ENCODE data around the gene CCDC178.
"Not testable (repeated sequence)": the region's sequence is repeated elsewhere in the genome, so short reads cannot be mapped to it uniquely, and the experiment has no call there.

Gene CCDC178

GRCh38 chr18:33440060-33441043, at the start of gene CCDC178:
CCDC178 (minus strand) TSS chr18:33440721; CDS start chr18:33412088, 28,633 bp downstream.
- no peak for DNase-seq

DNA sequence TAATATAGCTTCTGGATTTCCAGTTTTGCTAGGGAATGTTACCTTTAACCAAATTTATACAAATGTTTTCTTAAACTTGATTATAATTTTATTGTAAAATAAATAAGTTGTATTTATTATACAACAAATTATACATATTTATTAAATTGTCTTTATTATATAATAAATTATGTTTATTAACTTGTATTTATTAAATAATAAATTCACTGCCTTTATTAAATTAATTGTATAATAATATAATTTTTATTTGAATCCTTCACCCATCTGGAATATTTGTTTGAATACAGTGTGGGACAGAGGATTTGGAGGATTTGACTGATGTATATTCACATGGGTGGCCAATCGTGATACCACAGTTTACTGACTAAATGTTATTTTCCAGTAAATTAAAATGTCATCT, 43.4 kb upstream of the CCDC178 start:
- DNase-seq: no peak

DNA sequence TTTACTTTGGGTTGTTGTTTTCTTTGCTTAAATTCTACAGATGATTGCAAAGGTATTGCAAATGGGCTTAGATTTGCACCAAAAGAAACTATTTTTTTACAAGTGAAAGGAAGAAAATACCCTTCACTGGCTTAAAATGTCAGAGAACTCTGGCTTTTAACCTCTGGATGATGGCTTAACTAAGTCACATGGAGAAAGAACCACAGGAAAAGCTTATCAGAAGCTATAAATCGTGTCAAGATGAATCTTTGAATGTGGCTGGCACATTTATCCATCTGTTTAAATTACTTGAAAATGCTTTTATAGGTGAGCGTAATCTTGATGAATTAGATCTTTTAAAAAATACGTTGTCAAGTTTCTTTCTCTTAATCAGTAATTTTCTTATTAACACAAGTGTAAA, 32.0 kb upstream of the CCDC178 start:
- DNase-seq: no peak

DNA sequence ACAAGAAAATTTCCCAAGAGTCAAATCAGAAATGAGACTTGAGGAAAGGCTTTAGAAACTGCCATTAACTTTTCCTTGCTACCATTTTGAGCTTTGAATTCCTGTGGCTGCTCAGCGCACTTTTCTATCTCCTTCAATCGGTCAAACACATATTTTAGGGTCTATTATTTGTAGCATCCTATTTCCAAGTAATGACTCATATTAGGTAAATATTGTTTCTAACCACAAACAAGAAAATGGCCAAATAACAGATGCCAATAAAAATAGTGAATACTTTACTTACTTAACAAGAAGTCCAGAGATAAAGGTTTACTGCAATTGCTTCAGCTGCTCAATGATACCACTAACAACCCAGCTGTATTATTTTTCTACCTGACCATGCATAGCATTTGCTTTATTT, 29.7 kb upstream of the CCDC178 start:
- no peak for DNase-seq

DNA sequence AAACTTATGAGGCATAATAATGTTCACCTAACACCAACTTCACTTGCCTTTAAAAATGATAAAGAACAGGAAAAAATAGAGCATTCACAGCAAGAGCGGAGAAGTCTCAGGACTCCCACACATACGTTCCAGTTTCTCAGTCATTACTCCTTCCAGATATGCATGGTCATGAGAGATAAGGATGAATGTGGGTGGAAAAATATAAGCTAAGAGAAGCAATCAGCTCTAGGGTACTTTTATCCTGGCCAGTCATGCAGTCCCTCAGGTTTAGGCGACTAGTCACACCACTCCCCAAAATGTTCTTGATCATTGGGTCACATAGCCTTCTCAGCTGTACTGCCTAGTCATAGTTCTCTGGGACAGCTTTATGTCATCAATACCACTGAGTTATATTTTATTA, 29.2 kb upstream of the CCDC178 start:
- DNase-seq: no peak

DNA sequence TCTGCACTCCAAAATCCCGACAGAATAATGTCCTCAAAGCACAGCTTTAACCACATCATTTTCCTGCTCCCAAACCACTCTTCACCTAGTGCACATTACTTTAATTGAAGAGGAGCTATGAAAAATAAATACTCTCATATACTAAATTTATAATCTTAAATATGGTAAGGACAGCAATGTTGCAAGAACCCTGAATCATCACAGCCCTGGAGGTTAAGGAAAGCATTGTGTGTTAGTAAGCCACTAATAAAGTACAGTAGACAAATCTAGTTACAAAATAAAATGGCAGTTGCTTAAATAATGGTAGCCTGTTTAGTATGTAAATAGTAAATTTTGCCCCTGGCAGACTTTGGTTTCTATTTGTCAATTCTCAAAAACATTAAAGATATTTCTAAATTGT, 27.0 kb upstream of the CCDC178 start:
- DNase-seq: no peak

DNA sequence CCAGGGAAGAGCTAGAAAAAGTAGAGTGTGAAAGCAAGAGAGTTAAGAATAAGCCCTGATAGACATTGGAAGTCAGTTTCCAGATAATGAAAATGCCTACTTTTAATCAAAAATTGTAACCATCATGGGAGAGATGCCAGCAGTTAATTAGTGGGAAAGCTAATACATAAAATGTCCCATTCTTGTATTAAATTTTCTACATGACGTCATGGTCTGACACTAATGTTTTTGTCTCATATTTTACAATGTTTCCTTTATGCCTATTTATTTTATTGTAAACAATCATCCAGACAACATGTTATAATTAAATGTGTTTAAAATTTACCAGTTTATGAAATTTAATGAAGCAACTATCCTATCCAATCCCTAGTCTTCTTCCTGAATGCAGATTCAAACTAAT, 26.3 kb upstream of the CCDC178 start:
- no peak for DNase-seq

DNA sequence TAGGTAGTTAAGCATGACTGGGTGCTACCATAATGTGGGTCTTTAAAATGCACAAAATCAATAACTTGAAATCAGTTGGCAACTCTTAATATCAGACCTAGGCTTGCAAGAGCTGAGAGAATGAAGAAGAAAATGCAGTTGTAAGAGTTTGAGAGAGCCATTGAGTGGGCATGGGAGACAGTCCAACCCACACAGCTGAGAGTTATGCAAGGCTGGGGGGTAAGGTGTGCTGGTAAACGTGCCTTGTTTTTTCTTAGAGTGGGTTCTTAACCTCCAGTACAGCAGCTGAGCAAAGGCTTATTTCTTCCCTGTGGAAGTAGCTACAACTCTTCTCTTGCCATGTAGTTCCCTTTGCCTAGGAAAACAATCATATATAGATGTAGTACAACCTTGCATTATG, 20.2 kb upstream of the CCDC178 start:
- no peak for DNase-seq

GRCh38 chr18:33459612-33460011, 19.1 kb upstream of the CCDC178 start:
- no peak for DNase-seq

DNA sequence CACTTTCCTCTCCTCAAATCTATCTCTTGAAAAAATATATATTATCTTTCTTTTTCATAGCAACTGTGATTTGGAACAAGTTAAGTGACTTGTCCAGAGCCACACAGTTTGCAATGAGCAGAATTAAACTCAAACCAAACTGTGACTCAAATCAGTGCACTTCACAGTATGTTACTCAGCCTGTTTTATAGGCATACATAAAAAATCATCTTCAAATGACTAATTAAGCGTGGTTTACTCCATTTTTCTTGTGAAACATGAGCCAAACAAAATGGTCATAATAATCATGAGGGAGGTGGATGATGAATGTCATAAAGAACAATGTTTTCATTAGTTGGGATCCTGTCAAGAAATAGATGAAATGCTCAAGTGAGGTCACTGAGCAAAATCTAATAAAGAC, 6.1 kb upstream of the CCDC178 start:
- DNase-seq: no peak

- no peak for DNase-seq
Observed at GRCh38 chr18:33444709-33445108, 4.2 kb upstream of the CCDC178 start.

DNA sequence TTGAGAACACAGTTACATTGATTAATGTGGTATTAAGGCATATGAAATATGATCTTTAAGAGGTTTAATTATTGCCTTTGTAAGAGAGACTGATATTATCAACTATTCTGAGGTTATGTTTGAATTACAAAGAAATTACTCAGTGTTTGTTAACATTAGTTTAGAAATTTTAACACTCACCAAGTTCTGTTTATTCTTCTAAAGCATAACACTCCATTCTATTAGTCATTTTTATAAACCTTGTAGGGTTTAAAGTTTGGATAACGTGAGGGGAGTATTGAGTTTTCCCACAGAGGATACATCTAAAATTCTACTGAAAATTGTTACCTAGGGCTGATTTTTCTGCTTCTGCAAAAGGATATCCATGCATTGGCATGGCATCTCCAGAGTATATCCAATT, 7.7 kb downstream of the CCDC178 start:
- no peak for DNase-seq

- DNase-seq: no peak
Observed at GRCh38 chr18:33427549-33427948, 13.0 kb downstream of the CCDC178 start.

- no peak for DNase-seq
Observed at GRCh38 chr18:33424266-33424946, 16.1 kb downstream of the CCDC178 start.

- no peak for DNase-seq
Observed at GRCh38 chr18:33421225-33421624, 19.3 kb downstream of the CCDC178 start.

- no peak for DNase-seq
Observed at GRCh38 chr18:33404244-33404873, 36.2 kb downstream of the CCDC178 start.

- DNase-seq: not testable (repeated sequence)
Observed at GRCh38 chr18:33398939-33399338, 41.6 kb downstream of the CCDC178 start.

- DNase-seq: no peak
Observed at GRCh38 chr18:33375829-33376228, 64.7 kb downstream of the CCDC178 start.

GRCh38 chr18:33372442-33372841, 68.1 kb downstream of the CCDC178 start:
- no peak for DNase-seq

- no peak for DNase-seq
Observed at GRCh38 chr18:33369711-33370449, 70.6 kb downstream of the CCDC178 start.

DNA sequence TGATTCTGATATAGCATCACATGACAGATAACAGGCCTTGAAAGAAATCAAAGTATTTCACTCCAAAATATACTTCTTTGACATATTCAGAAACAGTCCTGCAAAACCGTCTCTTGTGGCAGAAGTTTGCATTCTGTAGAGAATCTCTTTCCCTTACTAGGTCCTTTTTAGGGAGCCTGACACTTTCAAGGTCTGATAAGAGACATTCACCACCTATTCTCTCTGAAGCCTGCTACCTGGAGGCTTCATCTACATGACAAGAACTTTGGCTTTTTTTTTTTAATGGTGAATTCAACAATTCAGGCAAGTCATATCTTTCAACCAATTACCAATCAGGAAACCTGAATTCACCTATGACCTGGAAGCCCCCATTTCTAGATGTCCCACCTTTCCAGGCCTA, 83.8 kb downstream of the CCDC178 start:
- no peak for DNase-seq

- DNase-seq: no peak
Observed at GRCh38 chr18:33355756-33356155, 84.8 kb downstream of the CCDC178 start.

GRCh38 chr18:33355263-33355662, 85.3 kb downstream of the CCDC178 start:
- DNase-seq: no peak
